Endometrial microvascular endothelial cells (primary cell): Measurements from ENCODE around the gene DAW1. TPM values are rescaled to one million over a fixed set of nuclear protein-coding genes. Genes with fewer than 3 reads are reported as not detected.

Experiments used
- in situ Hi-C: cut with HindIII; loops from 2 replicates; pipeline ENCODE4 v1.10.0; 2017; ENCODE audit warnings: low sequenced_read_pairs, low pct_unique_long_range_greater_than_20kb; ENCODE audit errors: inconsistent ontology term
- total RNA-seq: library from RNA; depleted of rRNA; stranded (reverse); fragments of >200 nt; gene quantifications from one replicate; pipeline ENCODE4 v1.2.3, GENCODE V29; 2015; ENCODE audit errors: inconsistent ontology term

The DAW1 gene
- total RNA-seq, 1 donor from 2014 or later, result 7.0 TPM

GRCh38 chr2:227855440-227855839 is 16.0 kb upstream of the DAW1 start:
- in situ Hi-C loops, result loop anchor here (10.0 kb wide), 1 partner anchor 61 kb away; no protein-coding TSS in a partner anchor

GRCh38 chr2:227856697-227857096 is 14.7 kb upstream of the DAW1 start:
- in situ Hi-C loops, result loop anchor here (10.0 kb wide), 1 partner anchor 62 kb away; no protein-coding TSS in a partner anchor

- in situ Hi-C loops, result no loop called here
Measured at GRCh38 chr2:227860221-227860641, 11.2 kb upstream of the DAW1 start.

- in situ Hi-C loops, result no loop called here
Measured at GRCh38 chr2:227861011-227861410, 10.4 kb upstream of the DAW1 start.

- in situ Hi-C loops, result no loop called here
Measured at GRCh38 chr2:227862227-227862740, 9.1 kb upstream of the DAW1 start.

GRCh38 chr2:227862741-227863588 is 8.5 kb upstream of the DAW1 start:
- in situ Hi-C loops, result no loop called here

- in situ Hi-C loops, result no loop called here
Measured at GRCh38 chr2:227864161-227864756, 7.2 kb upstream of the DAW1 start.

- in situ Hi-C loops, result no loop called here
Measured at GRCh38 chr2:227865291-227865690, 6.1 kb upstream of the DAW1 start.

GRCh38 chr2:227867386-227867785 is 4.0 kb upstream of the DAW1 start:
- in situ Hi-C loops, result no loop called here

- in situ Hi-C loops, result no loop called here
Measured at GRCh38 chr2:227870710-227871374, 589 bp upstream of the DAW1 start.

GRCh38 chr2:227872676-227873075 is 1.2 kb downstream of the DAW1 start:
- in situ Hi-C loops, result no loop called here

GRCh38 chr2:227876300-227876801 is 4.9 kb downstream of the DAW1 start:
- in situ Hi-C loops, result no loop called here

GRCh38 chr2:227877421-227878310 is 6.2 kb downstream of the DAW1 start:
- in situ Hi-C loops, result no loop called here

- in situ Hi-C loops, result no loop called here
Measured at GRCh38 chr2:227880460-227880859, 9.0 kb downstream of the DAW1 start.

- in situ Hi-C loops, result no loop called here
Measured at GRCh38 chr2:227881866-227882517, 10.6 kb downstream of the DAW1 start.

- in situ Hi-C loops, result no loop called here
Measured at GRCh38 chr2:227884511-227884947, 13.1 kb downstream of the DAW1 start.

GRCh38 chr2:227886149-227886548 is 14.7 kb downstream of the DAW1 start:
- in situ Hi-C loops, result no loop called here

GRCh38 chr2:227888289-227888688 is 16.9 kb downstream of the DAW1 start:
- in situ Hi-C loops, result no loop called here
